HepG2 (cell line): ENCODE data around the gene NFE2. TPM values are rescaled to one million over a fixed set of nuclear protein-coding genes. Genes with fewer than 3 reads are reported as not detected.

Source experiments
- ATAC-seq: fragments of 200-7000 bp; cut with Tn5 transposase; 3 replicates; pipeline ENCODE4 v1.9.1; 2020; ENCODE audit warnings: mild to moderate bottlenecking, moderate library complexity
- BruUV-seq: library from RNA; stranded (reverse); fragments of 400-500 nt; replicated peaks from 2 replicates; lab custom pipeline; 2021; lab: Mats Ljungman, UMichigan
- CTCF ChIA-PET: fragments of 300-600 bp; formaldehyde crosslinking; extraction: SDS; loops from one replicate; lab custom pipeline; 2021; ENCODE audit warnings: low total read pairs, inconsistent platforms, low intra/inter-chr PET ratio; lab: Yijun Ruan, JAX
- POLR2A ChIA-PET: fragments of 350-600 bp; sonication (Branson Sonifier 250); formaldehyde crosslinking; loops from one replicate; lab custom pipeline; 2020; ENCODE audit warnings: antibody characterized with exemption, inconsistent platforms; lab: Yijun Ruan, JAX
- DNase-seq: peaks from one replicate; pipeline ENCODE4 v3.0.0-alpha.2; 2015; ENCODE audit warnings: low spot score
- FAIRE-seq: peaks from 3 replicates; lab custom pipeline; 2011; peaks lifted over from hg19 to GRCh38; lab: Jason Lieb, UNC
- H2AFZ ChIP-seq: one replicate; pipeline ENCODE4 v1.6.1; 2011; ENCODE audit warnings: low read length, inconsistent platforms
- H3K27ac ChIP-seq: fragments of 300-600 bp; 3 replicates; pipeline ENCODE4 v1.8.0; 2011; ENCODE audit warnings: mixed run types, mild to moderate bottlenecking, mixed read lengths, low read length, inconsistent platforms; ENCODE audit not compliant: insufficient read depth; ENCODE audit errors: extremely low read length
- H3K27me3 ChIP-seq, 2 experiments: fragments of 200-600 bp in 1 of 2; 2 replicates in 1 of 2; 3 replicates in 1 of 2; pipeline versions ENCODE4 v1.6.0 to v1.8.0; 2011; ENCODE audit warnings: low read length in 2 of 2, mild to moderate bottlenecking in 2 of 2, moderate library complexity in 2 of 2, inconsistent platforms in 1 of 2; ENCODE audit not compliant: insufficient read depth in 2 of 2, control insufficient read depth in 1 of 2
- H3K36me3 ChIP-seq, 2 experiments: fragments of 200-600 bp in 1 of 2; replicated peaks in 1 of 2; 2 replicates in 1 of 2; 3 replicates in 1 of 2; pipeline versions ENCODE4 v1.5.1 to v1.8.0; 2011; ENCODE audit warnings: low read length in 2 of 2, inconsistent platforms in 1 of 2; ENCODE audit not compliant: insufficient read depth in 2 of 2, control insufficient read depth in 1 of 2
- H3K4me1 ChIP-seq: 2 replicates; pipeline ENCODE4 v1.5.1; 2012; ENCODE audit warnings: low read length, inconsistent platforms; ENCODE audit not compliant: insufficient read depth
- H3K4me2 ChIP-seq: 2 replicates; pipeline ENCODE4 v1.6.0; 2011; ENCODE audit warnings: low read depth, low read length, inconsistent platforms
- H3K4me3 ChIP-seq, 3 experiments: fragments of 200-600 bp in 1 of 3; sonication (generic), shearing (Covaris generic) in 1 of 3; replicated peaks in 1 of 3; 2 replicates each; pipeline ENCODE4 v1.5.1; 2011 to 2016; ENCODE audit warnings: low read length in 3 of 3, inconsistent platforms in 2 of 3, low read depth in 2 of 3, mild to moderate bottlenecking in 2 of 3, control low read depth in 1 of 3, mixed read lengths in 1 of 3; ENCODE audit not compliant: insufficient read depth in 1 of 3
- H3K79me2 ChIP-seq: one replicate; pipeline ENCODE4 v1.6.1; 2011; ENCODE audit warnings: low read length, inconsistent platforms; ENCODE audit not compliant: insufficient read depth
- H3K9ac ChIP-seq: 2 replicates; pipeline ENCODE4 v1.6.0; 2011; ENCODE audit warnings: mild to moderate bottlenecking, low read depth, low read length, inconsistent platforms; ENCODE audit not compliant: insufficient read depth
- H3K9me3 ChIP-seq: 2 replicates; pipeline ENCODE4 v1.5.1; 2012; ENCODE audit warnings: mild to moderate bottlenecking, low read length
- H4K20me1 ChIP-seq: 2 replicates; pipeline ENCODE4 v1.6.0; 2011; ENCODE audit warnings: inconsistent platforms, mild to moderate bottlenecking, low read length, moderate library complexity; ENCODE audit not compliant: insufficient read depth
- ATF7 ChIP-seq, 2 experiments: fragments of 450-650 bp in 1 of 2; sonication (generic) in 1 of 2; formaldehyde crosslinking in 1 of 2; IDR thresholded peaks; 2 replicates each; pipeline versions ENCODE4 v1.4.0 to v1.6.1; 2016 to 2020; ENCODE audit warnings: antibody characterized with exemption in 1 of 2, mild to moderate bottlenecking in 1 of 2, missing genetic modification reagents in 1 of 2
- DMAP1 ChIP-seq: IDR thresholded peaks from 2 replicates; pipeline ENCODE4 v1.6.1; 2016
- KDM6A ChIP-seq: IDR thresholded peaks from 2 replicates; pipeline ENCODE4 v1.6.1; 2016; ENCODE audit warnings: low read depth
- PATZ1 ChIP-seq: sonication (generic); formaldehyde crosslinking; IDR thresholded peaks from 2 replicates; pipeline ENCODE4 v1.4.0; 2020; ENCODE audit warnings: missing genetic modification reagents
- PHF21A ChIP-seq: sonication (generic); formaldehyde crosslinking; IDR thresholded peaks from 2 replicates; pipeline ENCODE4 v1.5.0; 2020; ENCODE audit warnings: mild to moderate bottlenecking, missing genetic modification reagents
- PRPF4 ChIP-seq: fragments of 200-400 bp; formaldehyde crosslinking; IDR thresholded peaks from 2 replicates; pipeline ENCODE4 v1.6.1; 2016; ENCODE audit warnings: low read length, low read depth; ENCODE audit not compliant: poor library complexity, severe bottlenecking
- TBX2 ChIP-seq: sonication (generic); formaldehyde crosslinking; IDR thresholded peaks from 2 replicates; pipeline ENCODE4 v1.5.0; 2020; ENCODE audit warnings: missing genetic modification reagents, mild to moderate bottlenecking, borderline replicate concordance
- TFE3 ChIP-seq: IDR thresholded peaks from 2 replicates; pipeline ENCODE4 v1.6.1; 2016
- TOPORS ChIP-seq: sonication (generic); formaldehyde crosslinking; IDR thresholded peaks from 2 replicates; pipeline ENCODE4 v1.8.0; 2023; ENCODE audit warnings: mild to moderate bottlenecking, missing genetic modification reagents
- ZBTB7B ChIP-seq: sonication (generic); formaldehyde crosslinking; IDR thresholded peaks from 2 replicates; pipeline ENCODE4 v1.4.0; 2020; ENCODE audit warnings: missing genetic modification reagents
- ZEB1 ChIP-seq: IDR thresholded peaks from 2 replicates; pipeline ENCODE4 v1.6.1; 2012; ENCODE audit warnings: mild to moderate bottlenecking, low read depth, inconsistent platforms; ENCODE audit not compliant: insufficient replicate concordance
- ZNF276 ChIP-seq: sonication (generic); formaldehyde crosslinking; IDR thresholded peaks from 2 replicates; pipeline ENCODE4 v1.4.0; 2020; ENCODE audit warnings: mild to moderate bottlenecking, low read depth, missing genetic modification reagents
- ZNF770 ChIP-seq: sonication (generic); formaldehyde crosslinking; IDR thresholded peaks from 2 replicates; pipeline ENCODE4 v1.5.0; 2020; ENCODE audit warnings: mild to moderate bottlenecking, missing genetic modification reagents
- WGBS: methylation state at CpG from one replicate; pipeline ENCODE4 v1.1.6; 2017; ENCODE audit warnings: low lambda C conversion rate; 5-methylcytosine and 5-hydroxymethylcytosine counted together
- in situ Hi-C: cut with HindIII; loops from 2 replicates; pipeline ENCODE4 v1.10.0; 2017; ENCODE audit warnings: low pct_unique_long_range_greater_than_20kb; ENCODE audit not compliant: extremely low pct_ligation_motif_present
- intact Hi-C: fragments of 100-400 bp; cut with micrococcal nuclease; formaldehyde crosslinking; loops from one replicate; pipeline ENCODE4 v1.10.0; 2022; ENCODE audit not compliant: unreplicated experiment
- polyA plus RNA-seq, 8 experiments: library from polyadenylated mRNA; depleted of rRNA in 3 of 8; stranded (reverse) in 7 of 8; unstranded in 1 of 8; fragments of >200 nt; fragmentation: Illumina TruSeq in 4 of 8; extraction: Trizol in 4 of 8; gene quantifications; 2 replicates each; pipeline versions ENCODE4 v1.2.1 to v1.2.3, GENCODE V29; 2011 to 2016; ENCODE audit warnings: low read depth in 4 of 8, missing spikeins in 1 of 8, mixed read lengths in 1 of 8; ENCODE audit not compliant: insufficient read depth in 1 of 8
- total RNA-seq, 5 experiments: library from RNA; depleted of rRNA; stranded (reverse); fragments of >200 nt; fragmentation: Illumina TruSeq; extraction: Trizol; gene quantifications; 2 replicates each; pipeline ENCODE4 v1.2.3, GENCODE V29; 2016; ENCODE audit warnings: low read depth in 1 of 5

The NFE2 gene
- total and polyA plus RNA-seq, 2 of the 13 experiments (the other 11 are each of a cell fraction or from before 2014, with no cell fraction given), result 4.5 to 7.8 TPM

GRCh38 chr12:54301428-54302048, 723 bp upstream of the NFE2 start:
- POLR2A ChIA-PET, result interaction anchor here (0.9 to 14.6 kb wide), 9 partner anchors 9 to 26 kb away, joined by 3 to 176 read pairs (median 11); partner anchors contain the start of genes CBX5, COPZ1 and HNRNPA1
- peaks cover 4% of the 10 kb centered on the region for H3K79me2 ChIP-seq
- FAIRE-seq (peak; percentile 93), DNase-seq (peak; percentile 86), ATAC-seq (peak; percentile 46)
- no peaks in the 10 kb centered on the region for H3K9me3 ChIP-seq
- BruUV-seq, result no TSS peak
- CTCF ChIA-PET, result no interaction called here
- H3K9ac ChIP-seq, result peak overlapping the region; percentile 79
- H3K36me3 ChIP-seq, result no peaks in the 10 kb centered on the region
- no peaks in the 10 kb centered on the region for H4K20me1 ChIP-seq
- peak overlapping the region; percentile 56 to 78 (median 63); a peak in 5 of 6 replicates for H3K4me3 ChIP-seq
- intact Hi-C loops, result no loop called here
- H3K4me2 ChIP-seq, result peak overlapping the region; percentile 97
- peaks cover 79% of the 10 kb centered on the region for H3K4me1 ChIP-seq
- peak overlapping the region; percentile 91 for H3K27ac ChIP-seq
- peak overlapping the region; percentile 76 for H2AFZ ChIP-seq
- H3K27me3 ChIP-seq, result no peaks in the 10 kb centered on the region
- in situ Hi-C loops, result no loop called here
- 0% methylated on average over 1 of the region's 1 CpG for WGBS
- TF ChIP-seq KDM6A, result 0 out of 2 replicates have a peak, but pooled peaks have one; percentile 22
- TF ChIP-seq DMAP1 (CRISPR knock-in tag), result 0 out of 2 replicates have a peak, but pooled peaks have one; percentile 25
- TF ChIP-seq TFE3, result 0 out of 2 replicates have a peak, but pooled peaks have one; percentile 9
- no peak for TF ChIP-seq ATF7 (IDR thresholded peaks at IDR 0.05)
- no peak for TF ChIP-seq ATF7 (CRISPR knock-in tag; IDR thresholded peaks at IDR 0.05)
- 0 out of 2 replicates have a peak, but pooled peaks have one; percentile 48 for TF ChIP-seq ZBTB7B
- peak; percentile 89 for TF ChIP-seq ZEB1
- TF ChIP-seq TOPORS (CRISPR knock-in tag), result 0 out of 2 replicates have a peak, but pooled peaks have one; percentile 3
- peak; percentile 92 for TF ChIP-seq PATZ1
- TF ChIP-seq PHF21A (CRISPR knock-in tag), result peak; percentile 59; the same call in 1 of the 2 replicates
- TF ChIP-seq ZNF770, result peak; percentile 70; the same call in 1 of the 2 replicates
- peak; percentile 83 for TF ChIP-seq PRPF4
- TF ChIP-seq ZNF276 (CRISPR knock-in tag), result 0 out of 2 replicates have a peak, but pooled peaks have one; percentile 11
- TF ChIP-seq TBX2 (CRISPR knock-in tag), result peak; percentile 60; the same call in 1 of the 2 replicates
